ENCODE results near the gene NAGS. TPM values are rescaled to one million over a fixed set of nuclear protein-coding genes. Genes with fewer than 3 reads are reported as not detected.
"Not testable (repeated sequence)": the region's sequence is repeated elsewhere in the genome, so short reads cannot be mapped to it uniquely, and the experiment has no call there.

The NAGS gene
- total RNA-seq, 1 donor from 2014 or later = 0.93 TPM

GRCh38 chr17:44043272-44043696, 38.9 kb downstream of the NAGS start:
- no peaks in the 10 kb centered on the region for H3K27me3 Mint-ChIP-seq (ENCODE audit: low read depth)
- H3K27ac Mint-ChIP-seq (ENCODE audit: unreplicated experiment) = no peak overlapping the region

DNA sequence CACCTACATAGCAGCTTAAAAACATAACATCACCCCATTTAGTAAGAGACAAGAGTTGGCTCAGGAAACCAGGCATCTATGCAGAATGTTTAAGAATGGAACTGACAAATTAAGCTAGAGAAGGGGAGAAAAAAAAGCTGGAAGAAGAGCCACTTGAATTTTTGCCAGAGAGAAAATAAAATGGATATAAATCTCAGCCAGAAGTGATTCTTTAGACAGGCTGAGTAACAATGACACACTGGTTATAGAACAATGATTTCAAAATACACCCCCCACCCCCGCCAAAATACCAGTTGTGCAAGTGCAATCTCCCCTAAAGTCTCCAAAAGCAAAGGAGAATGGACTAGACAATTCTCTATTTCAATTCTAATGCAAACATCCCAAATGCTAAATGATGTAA, 39.6 kb downstream of the NAGS start:
- no peak overlapping the region for H3K4me3 Mint-ChIP-seq
- no peaks in the 10 kb centered on the region for H3K9me3 Mint-ChIP-seq
- TF ChIP-seq CTCF (conservative IDR thresholded peaks at IDR 0.05) = no peak
- peaks cover 9% of the 10 kb centered on the region for H3K4me1 Mint-ChIP-seq
- peaks cover 10% of the 10 kb centered on the region for H3K36me3 Mint-ChIP-seq (ENCODE audit: low read depth)
- H3K27ac Mint-ChIP-seq (ENCODE audit: unreplicated experiment) = no peak overlapping the region
- no peaks in the 10 kb centered on the region for H3K27me3 Mint-ChIP-seq (ENCODE audit: low read depth)
- DNase-seq (ENCODE audit: low read depth, low spot score) = no peak

More at GRCh38 chr17:44043272-44043696, 38.9 kb downstream of the NAGS start:
- Mint-ChIP-seq H3K36me3 (ENCODE audit: low read depth) (peaks cover 7% of the 10 kb centered on the region), H3K4me3 (no peak overlapping the region), H3K9me3 (no peaks in the 10 kb centered on the region), H3K4me1 (peaks cover 9% of the 10 kb centered on the region)
- TF ChIP-seq CTCF (conservative IDR thresholded peaks at IDR 0.05) = no peak
- DNase-seq (ENCODE audit: low read depth, low spot score) = no peak

DNA sequence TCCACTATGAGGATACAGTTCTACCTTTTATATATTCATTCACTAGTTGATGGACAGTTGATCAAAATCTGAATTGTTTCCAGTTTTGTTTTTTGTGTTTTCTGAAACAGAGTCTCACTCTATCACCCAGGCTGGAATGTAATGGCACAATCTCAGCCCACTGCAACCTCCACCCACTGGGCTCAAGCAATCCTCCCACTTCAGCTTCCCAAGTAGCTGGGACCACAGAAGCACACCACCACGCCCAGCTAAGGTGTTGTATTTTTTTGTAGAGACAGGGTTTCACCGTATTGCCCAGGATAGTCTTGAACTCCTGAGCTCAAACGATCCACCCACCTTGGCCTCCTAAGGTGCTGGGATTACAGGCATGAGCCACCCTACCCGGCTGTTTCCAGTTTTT, 41.1 kb downstream of the NAGS start:
- Mint-ChIP-seq H3K36me3 (ENCODE audit: low read depth) (peaks cover 9% of the 10 kb centered on the region), H3K9me3 (no peaks in the 10 kb centered on the region), H3K4me3 (no peak overlapping the region), H3K27me3 (ENCODE audit: low read depth) (no peaks in the 10 kb centered on the region), H3K27ac (ENCODE audit: unreplicated experiment) (no peak overlapping the region), H3K4me1 (peaks cover 9% of the 10 kb centered on the region)
- no peak for DNase-seq (ENCODE audit: low read depth, low spot score)
- no peak for TF ChIP-seq CTCF (conservative IDR thresholded peaks at IDR 0.05)

DNA sequence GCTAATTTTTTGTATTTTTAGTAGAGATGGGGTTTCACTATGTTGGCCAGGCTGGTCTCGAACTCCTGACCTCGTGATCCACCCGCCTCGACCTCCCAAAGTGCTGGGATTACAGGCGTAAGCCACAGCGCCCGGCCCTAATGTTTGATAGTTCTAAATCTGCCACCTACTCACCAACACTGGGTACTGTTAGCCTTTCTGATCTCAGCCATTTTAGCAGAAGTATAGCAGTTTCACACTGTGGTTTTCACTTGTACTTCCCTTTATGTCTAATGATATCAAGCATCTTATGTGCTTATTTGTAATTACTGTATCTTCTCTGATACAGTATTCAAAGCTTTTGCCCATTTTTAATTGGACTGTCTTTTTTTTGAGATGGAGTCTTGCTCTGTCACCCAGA, 42.5 kb downstream of the NAGS start:
- not testable (repeated sequence) for H3K9me3 Mint-ChIP-seq; H3K27ac Mint-ChIP-seq (ENCODE audit: unreplicated experiment); H3K4me1 Mint-ChIP-seq; H3K27me3 Mint-ChIP-seq (ENCODE audit: low read depth); H3K36me3 Mint-ChIP-seq (ENCODE audit: low read depth); DNase-seq (ENCODE audit: low read depth, low spot score); H3K4me3 Mint-ChIP-seq

- Mint-ChIP-seq H3K4me3 (no peak overlapping the region), H3K4me1 (no peaks in the 10 kb centered on the region), H3K9me3 (no peaks in the 10 kb centered on the region), H3K27me3 (ENCODE audit: low read depth) (no peaks in the 10 kb centered on the region), H3K36me3 (ENCODE audit: low read depth) (peaks cover 15% of the 10 kb centered on the region), H3K27ac (ENCODE audit: unreplicated experiment) (no peak overlapping the region)
- DNase-seq (ENCODE audit: low read depth, low spot score) = no peak
- TF ChIP-seq CTCF (conservative IDR thresholded peaks at IDR 0.05) = no peak
Observed at GRCh38 chr17:44049294-44050060, 45.1 kb downstream of the NAGS start.

DNA sequence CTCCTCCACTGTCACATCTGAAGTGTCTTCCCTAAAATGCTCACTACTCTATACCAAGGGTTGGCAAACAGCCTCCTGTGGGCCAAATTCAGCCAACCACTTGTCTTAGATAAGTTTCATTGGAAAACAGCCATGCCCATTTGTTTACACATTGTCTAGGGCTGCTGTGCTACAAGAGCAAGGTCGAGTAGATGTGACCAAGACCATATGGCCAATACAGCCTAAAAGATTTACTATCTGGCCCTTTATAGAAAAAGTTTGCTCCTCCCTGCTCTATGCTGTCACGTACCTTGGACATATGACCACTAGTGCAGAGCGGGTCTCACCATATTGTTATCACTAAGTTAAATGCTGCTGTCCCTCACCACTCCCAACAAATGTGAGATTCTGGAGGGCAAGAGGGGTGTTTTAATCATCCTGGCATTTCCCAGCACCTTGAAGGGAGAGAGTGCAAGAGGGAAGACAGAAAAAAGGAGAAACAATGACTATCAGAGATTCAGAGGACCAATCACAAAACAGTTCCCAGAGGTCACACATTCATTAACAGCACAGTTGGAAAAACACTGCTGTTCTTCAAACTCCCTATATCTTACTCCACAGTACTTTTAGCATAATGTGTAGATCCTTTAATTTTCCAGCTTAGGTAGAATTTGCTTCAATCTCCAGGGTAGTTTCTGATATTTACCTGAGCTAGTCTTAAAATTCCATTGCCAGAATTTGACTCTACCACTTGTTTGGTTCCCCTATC, 48.9 kb downstream of the NAGS start:
- DNase-seq (ENCODE audit: low read depth, low spot score) = no peak
- Mint-ChIP-seq H3K4me3 (no peak overlapping the region), H3K27me3 (ENCODE audit: low read depth) (no peaks in the 10 kb centered on the region), H3K9me3 (no peaks in the 10 kb centered on the region), H3K4me1 (no peaks in the 10 kb centered on the region), H3K27ac (ENCODE audit: unreplicated experiment) (no peak overlapping the region), H3K36me3 (ENCODE audit: low read depth) (peaks cover 14% of the 10 kb centered on the region)
- no peak for TF ChIP-seq CTCF (conservative IDR thresholded peaks at IDR 0.05)

All from neural crest cell (in vitro differentiated cells).